SU-DHL-6 (cell line): ENCODE measurements around the gene MESP2.

Experiments
- EZH2phosphoT487 ChIP-seq: fragments of 200-600 bp; sonication (generic), shearing (Covaris generic); conservative IDR thresholded peaks from 2 replicates; pipeline ENCODE4 v1.6.1; 2018; ENCODE audit warnings: mild to moderate bottlenecking, antibody characterized with exemption, low read length, moderate library complexity, mixed read lengths
- TF ChIP-seq, protein P1 (sequence below): fragments of 200-600 bp; sonication (generic); IDR thresholded peaks from one replicate; pipeline ENCODE4 v1.5.1; 2017; ENCODE audit warnings: antibody characterized with exemption, mild to moderate bottlenecking, low read length, moderate library complexity; ENCODE audit not compliant: insufficient read depth, poor library complexity, severe bottlenecking

DNA sequence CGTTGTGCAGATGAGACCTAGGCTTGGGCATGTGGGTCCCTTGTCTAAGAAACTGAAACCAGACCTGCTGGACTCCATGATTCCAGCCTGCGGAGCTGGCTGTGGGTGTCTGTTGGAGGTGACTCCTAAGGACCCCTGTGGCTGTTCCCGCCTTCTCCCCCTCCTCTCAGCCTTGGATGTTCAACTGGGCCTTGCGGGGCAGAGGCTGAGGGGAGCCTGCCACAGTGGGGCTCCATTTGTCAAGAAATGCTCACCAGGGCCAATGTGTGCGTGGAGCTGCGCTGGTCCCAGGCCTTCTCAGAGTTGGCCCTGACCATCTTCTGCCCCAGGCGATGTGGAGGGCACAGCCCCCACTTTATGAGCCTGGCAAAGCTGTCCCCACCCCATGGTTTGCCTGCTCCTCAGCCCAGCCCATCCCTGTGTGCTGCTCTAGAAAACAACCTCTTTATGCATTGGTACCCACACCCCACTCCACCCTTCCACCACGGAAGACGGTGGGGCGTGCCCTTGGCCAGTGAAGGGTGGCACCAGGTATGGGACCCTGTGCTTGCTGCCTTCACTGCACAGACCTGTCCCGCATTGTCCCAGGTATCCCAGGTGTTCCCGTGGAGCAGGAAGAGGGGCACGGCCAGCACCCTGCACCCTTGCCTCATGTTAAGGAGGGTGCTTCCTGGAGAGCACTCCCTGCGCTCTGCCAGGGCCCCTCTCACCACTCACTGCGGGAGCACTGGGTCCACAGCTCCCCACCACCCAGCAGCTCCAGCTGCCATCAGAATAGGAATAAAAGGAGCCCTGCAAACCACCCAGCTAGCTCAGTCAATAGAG, 7.9 kb downstream of the MESP2 start:
- TF ChIP-seq, protein P1, sequence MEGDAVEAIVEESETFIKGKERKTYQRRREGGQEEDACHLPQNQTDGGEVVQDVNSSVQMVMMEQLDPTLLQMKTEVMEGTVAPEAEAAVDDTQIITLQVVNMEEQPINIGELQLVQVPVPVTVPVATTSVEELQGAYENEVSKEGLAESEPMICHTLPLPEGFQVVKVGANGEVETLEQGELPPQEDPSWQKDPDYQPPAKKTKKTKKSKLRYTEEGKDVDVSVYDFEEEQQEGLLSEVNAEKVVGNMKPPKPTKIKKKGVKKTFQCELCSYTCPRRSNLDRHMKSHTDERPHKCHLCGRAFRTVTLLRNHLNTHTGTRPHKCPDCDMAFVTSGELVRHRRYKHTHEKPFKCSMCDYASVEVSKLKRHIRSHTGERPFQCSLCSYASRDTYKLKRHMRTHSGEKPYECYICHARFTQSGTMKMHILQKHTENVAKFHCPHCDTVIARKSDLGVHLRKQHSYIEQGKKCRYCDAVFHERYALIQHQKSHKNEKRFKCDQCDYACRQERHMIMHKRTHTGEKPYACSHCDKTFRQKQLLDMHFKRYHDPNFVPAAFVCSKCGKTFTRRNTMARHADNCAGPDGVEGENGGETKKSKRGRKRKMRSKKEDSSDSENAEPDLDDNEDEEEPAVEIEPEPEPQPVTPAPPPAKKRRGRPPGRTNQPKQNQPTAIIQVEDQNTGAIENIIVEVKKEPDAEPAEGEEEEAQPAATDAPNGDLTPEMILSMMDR = no peak
- TF ChIP-seq EZH2phosphoT487 = no peak
